ENCODE results near the gene F2RL2. TPM values are rescaled to one million over a fixed set of nuclear protein-coding genes. Genes with fewer than 3 reads are reported as not detected.

Gene F2RL2
- total and polyA plus RNA-seq, 2 donors, result 0.91 to 1.1 TPM

DNA sequence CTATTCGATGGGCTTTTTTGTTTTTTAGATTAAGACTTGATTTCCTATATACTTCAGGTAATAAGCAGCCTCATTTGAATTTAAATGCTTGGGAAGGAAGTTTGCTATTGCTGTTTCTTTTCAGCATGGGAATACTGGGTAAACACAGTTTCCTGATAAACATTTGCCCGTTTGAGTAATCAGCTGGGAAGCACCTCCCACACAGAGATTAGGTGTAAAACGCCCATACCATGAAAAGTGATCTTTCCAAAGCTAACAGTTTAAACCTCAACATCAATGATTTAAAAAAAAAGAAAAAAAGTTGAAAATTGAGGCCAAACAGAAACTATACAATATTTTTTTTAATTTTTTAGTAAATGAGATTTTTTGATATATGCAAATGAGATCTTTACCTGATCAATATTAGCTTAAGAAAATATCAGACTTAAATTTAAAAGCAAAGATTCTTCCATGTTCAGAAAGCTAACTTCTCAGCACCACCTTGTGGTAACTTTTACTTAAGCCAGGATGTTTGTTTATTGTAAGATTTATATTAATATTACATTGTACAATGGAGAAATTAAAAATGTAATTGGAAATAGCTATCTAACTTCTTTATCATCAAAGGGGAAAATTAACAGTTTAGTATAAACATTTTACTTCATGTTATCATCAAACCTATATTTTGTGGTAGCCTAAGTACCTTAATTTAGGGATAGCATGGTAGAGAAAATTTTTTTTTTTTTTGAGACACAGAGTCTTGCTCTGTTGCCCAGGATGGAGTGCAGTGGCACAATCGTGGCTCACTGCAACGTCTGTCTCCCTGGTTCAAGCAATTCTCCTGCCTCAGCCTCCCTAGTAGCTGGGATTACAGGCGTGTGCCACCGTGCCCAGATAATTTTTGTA lies 39.8 kb downstream of the F2RL2 start:
- Histone ChIP-seq H3K9me3 (ENCODE audit: control insufficient read depth in 2 of 2, insufficient read depth in 1 of 2, low read length in 1 of 2) (no peaks in the 10 kb centered on the region), H3K4me1 (ENCODE audit: control insufficient read depth in 2 of 2, insufficient read depth in 2 of 2, low read length in 2 of 2) (peaks cover 0 to 5% of the 10 kb centered on the region in 2 donors), H3K36me3 (ENCODE audit: control insufficient read depth in 2 of 2, insufficient read depth in 2 of 2, low read length in 1 of 2) (no peaks in the 10 kb centered on the region), H3K27ac (ENCODE audit: low read depth in 1 of 2, low read length in 1 of 2) (no peak overlapping the region), H3K27me3 (ENCODE audit: control insufficient read depth in 2 of 2, insufficient read depth in 1 of 2, low read length in 1 of 2) (no peaks in the 10 kb centered on the region), H3K4me3 (ENCODE audit: low read length in 2 of 2) (no peak overlapping the region)
- 79% methylated on average over 7 of the region's 7 CpGs for WGBS
- peak in 1 of 9 donors; percentile 34 for DNase-seq (ENCODE audit: low read depth in 6 of 9, low spot score in 9 of 9)

- peak in 1 of 9 donors; percentile 29 for DNase-seq (ENCODE audit: low read depth in 6 of 9, low spot score in 9 of 9)
- WGBS, result 94% methylated on average over 6 of the region's 6 CpGs
These were observed 40.7 kb downstream of the F2RL2 start for GRCh38 chr5:76582230-76583162.

GRCh38 chr5:76580981-76581380 lies 42.2 kb downstream of the F2RL2 start:
- H3K9me3 ChIP-seq (ENCODE audit: control insufficient read depth in 2 of 2, insufficient read depth in 1 of 2, low read length in 1 of 2), result no peaks in the 10 kb centered on the region
- WGBS, result 99% methylated on average over 3 of the region's 3 CpGs
- no peak overlapping the region for H3K27ac ChIP-seq (ENCODE audit: low read depth in 1 of 2, low read length in 1 of 2)
- no peak for DNase-seq (ENCODE audit: low read depth in 6 of 9, low spot score in 9 of 9)
- H3K4me1 ChIP-seq (ENCODE audit: control insufficient read depth in 2 of 2, insufficient read depth in 2 of 2, low read length in 2 of 2), result peaks cover 0 to 5% of the 10 kb centered on the region in 2 donors
- H3K27me3 ChIP-seq (ENCODE audit: control insufficient read depth in 2 of 2, insufficient read depth in 1 of 2, low read length in 1 of 2), result no peaks in the 10 kb centered on the region
- H3K4me3 ChIP-seq (ENCODE audit: low read length in 2 of 2), result no peak overlapping the region
- H3K36me3 ChIP-seq (ENCODE audit: control insufficient read depth in 2 of 2, insufficient read depth in 2 of 2, low read length in 1 of 2), result no peaks in the 10 kb centered on the region

More at GRCh38 chr5:76582230-76583162, 40.7 kb downstream of the F2RL2 start:
- Histone ChIP-seq H3K9me3 (ENCODE audit: control insufficient read depth in 2 of 2, insufficient read depth in 1 of 2, low read length in 1 of 2) (no peaks in the 10 kb centered on the region), H3K27me3 (ENCODE audit: control insufficient read depth in 2 of 2, insufficient read depth in 1 of 2, low read length in 1 of 2) (no peaks in the 10 kb centered on the region), H3K4me3 (ENCODE audit: low read length in 2 of 2) (no peak overlapping the region), H3K4me1 (ENCODE audit: control insufficient read depth in 2 of 2, insufficient read depth in 2 of 2, low read length in 2 of 2) (peaks cover 0 to 5% of the 10 kb centered on the region in 2 donors), H3K27ac (ENCODE audit: low read depth in 1 of 2, low read length in 1 of 2) (no peak overlapping the region), H3K36me3 (ENCODE audit: control insufficient read depth in 2 of 2, insufficient read depth in 2 of 2, low read length in 1 of 2) (no peaks in the 10 kb centered on the region)

DNA sequence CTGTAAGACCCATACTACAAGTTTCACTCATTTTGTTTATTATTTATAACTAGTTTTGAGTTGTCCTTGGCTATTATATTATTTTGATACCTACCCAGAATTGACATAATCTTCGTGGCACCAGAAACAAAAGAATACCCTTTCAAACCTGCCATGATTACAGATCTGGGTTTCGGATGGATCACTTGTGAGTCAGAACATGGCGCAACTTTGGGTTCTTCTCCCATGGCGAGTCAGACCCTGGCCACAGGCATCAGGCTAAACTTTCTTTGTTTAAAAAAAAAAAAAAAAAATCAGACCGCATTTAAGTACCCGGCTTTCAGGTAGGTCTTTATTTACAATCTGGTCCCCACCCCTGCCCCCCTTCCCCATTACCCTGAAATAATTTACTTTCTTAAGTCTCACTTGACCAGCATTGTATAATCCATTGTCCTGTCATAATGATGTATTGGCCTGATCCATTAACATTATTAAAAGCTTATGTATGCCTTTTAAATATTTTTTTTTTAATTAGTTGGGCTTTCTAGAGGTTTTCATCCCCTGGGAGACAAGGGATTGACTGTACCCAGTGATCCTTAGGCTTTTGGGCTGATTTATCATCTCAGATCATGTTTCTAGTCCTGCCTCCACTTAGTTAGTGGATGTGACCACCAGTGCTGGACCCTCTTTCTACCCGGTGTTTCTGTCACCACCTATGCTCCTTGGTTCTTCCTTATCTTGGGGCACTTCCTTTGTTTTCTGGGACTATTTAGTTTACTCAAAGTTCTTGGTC lies 43.9 kb downstream of the F2RL2 start:
- WGBS, result 91% methylated on average over 7 of the region's 7 CpGs
- no peak overlapping the region for H3K27ac ChIP-seq (ENCODE audit: low read depth in 1 of 2, low read length in 1 of 2)

GRCh38 chr5:76576996-76577395 lies 46.2 kb downstream of the F2RL2 start:
- Histone ChIP-seq H3K9me3 (ENCODE audit: control insufficient read depth in 2 of 2, insufficient read depth in 1 of 2, low read length in 1 of 2) (no peaks in the 10 kb centered on the region), H3K4me1 (ENCODE audit: control insufficient read depth in 2 of 2, insufficient read depth in 2 of 2, low read length in 2 of 2) (no peaks in the 10 kb centered on the region), H3K27me3 (ENCODE audit: control insufficient read depth in 2 of 2, insufficient read depth in 1 of 2, low read length in 1 of 2) (no peaks in the 10 kb centered on the region), H3K4me3 (ENCODE audit: low read length in 2 of 2) (no peak overlapping the region), H3K27ac (ENCODE audit: low read depth in 1 of 2, low read length in 1 of 2) (no peak overlapping the region), H3K36me3 (ENCODE audit: control insufficient read depth in 2 of 2, insufficient read depth in 2 of 2, low read length in 1 of 2) (no peaks in the 10 kb centered on the region)
- 96% methylated on average over 4 of the region's 4 CpGs for WGBS
- DNase-seq (ENCODE audit: low read depth in 6 of 9, low spot score in 9 of 9), result no peak

More for the DNA sequence above, 43.9 kb downstream of the F2RL2 start:
- DNase-seq (ENCODE audit: low read depth in 6 of 9, low spot score in 9 of 9), result no peak
- Histone ChIP-seq H3K36me3 (ENCODE audit: control insufficient read depth in 2 of 2, insufficient read depth in 2 of 2, low read length in 1 of 2) (no peaks in the 10 kb centered on the region), H3K9me3 (ENCODE audit: control insufficient read depth in 2 of 2, insufficient read depth in 1 of 2, low read length in 1 of 2) (no peaks in the 10 kb centered on the region), H3K4me3 (ENCODE audit: low read length in 2 of 2) (no peak overlapping the region), H3K4me1 (ENCODE audit: control insufficient read depth in 2 of 2, insufficient read depth in 2 of 2, low read length in 2 of 2) (peaks cover 0 to 5% of the 10 kb centered on the region in 2 donors), H3K27me3 (ENCODE audit: control insufficient read depth in 2 of 2, insufficient read depth in 1 of 2, low read length in 1 of 2) (no peaks in the 10 kb centered on the region)

- no peak overlapping the region for H3K27ac ChIP-seq (ENCODE audit: low read depth in 1 of 2, low read length in 1 of 2)
- no peak overlapping the region for H3K4me3 ChIP-seq (ENCODE audit: low read length in 2 of 2)
- H3K9me3 ChIP-seq (ENCODE audit: control insufficient read depth in 2 of 2, insufficient read depth in 1 of 2, low read length in 1 of 2), result no peaks in the 10 kb centered on the region
- H3K27me3 ChIP-seq (ENCODE audit: control insufficient read depth in 2 of 2, insufficient read depth in 1 of 2, low read length in 1 of 2), result no peaks in the 10 kb centered on the region
- no peaks in the 10 kb centered on the region for H3K4me1 ChIP-seq (ENCODE audit: control insufficient read depth in 2 of 2, insufficient read depth in 2 of 2, low read length in 2 of 2)
- no peak for DNase-seq (ENCODE audit: low read depth in 6 of 9, low spot score in 9 of 9)
- H3K36me3 ChIP-seq (ENCODE audit: control insufficient read depth in 2 of 2, insufficient read depth in 2 of 2, low read length in 1 of 2), result no peaks in the 10 kb centered on the region
These were observed 46.8 kb downstream of the F2RL2 start for GRCh38 chr5:76576450-76576849.

- no peak for DNase-seq (ENCODE audit: low read depth in 6 of 9, low spot score in 9 of 9)
- Histone ChIP-seq H3K36me3 (ENCODE audit: control insufficient read depth in 2 of 2, insufficient read depth in 2 of 2, low read length in 1 of 2) (no peaks in the 10 kb centered on the region), H3K4me3 (ENCODE audit: low read length in 2 of 2) (no peak overlapping the region), H3K27ac (ENCODE audit: low read depth in 1 of 2, low read length in 1 of 2) (no peak overlapping the region), H3K9me3 (ENCODE audit: control insufficient read depth in 2 of 2, insufficient read depth in 1 of 2, low read length in 1 of 2) (no peaks in the 10 kb centered on the region), H3K4me1 (ENCODE audit: control insufficient read depth in 2 of 2, insufficient read depth in 2 of 2, low read length in 2 of 2) (no peaks in the 10 kb centered on the region), H3K27me3 (ENCODE audit: control insufficient read depth in 2 of 2, insufficient read depth in 1 of 2, low read length in 1 of 2) (no peaks in the 10 kb centered on the region)
These were observed 51.6 kb downstream of the F2RL2 start for GRCh38 chr5:76571559-76571958.

DNA sequence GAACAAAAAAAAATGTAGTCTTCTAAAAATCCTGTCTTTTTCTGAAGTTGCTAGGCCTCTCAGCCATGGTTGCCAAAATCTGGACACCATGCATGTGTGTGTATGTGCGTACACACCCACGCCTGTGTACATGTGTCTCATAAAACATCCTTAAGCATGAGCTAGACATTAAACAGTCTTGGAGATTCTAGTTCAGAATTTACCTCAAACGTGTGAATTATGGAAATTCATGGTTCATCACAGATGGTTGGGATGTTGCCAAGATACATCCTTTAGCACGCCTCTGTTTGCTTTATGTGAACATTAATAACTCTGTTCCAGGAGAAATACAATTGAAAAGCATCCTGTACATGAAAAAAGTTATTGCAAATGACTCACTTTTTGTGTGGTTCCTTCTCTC lies 53.0 kb downstream of the F2RL2 start:
- Histone ChIP-seq H3K4me1 (ENCODE audit: control insufficient read depth in 2 of 2, insufficient read depth in 2 of 2, low read length in 2 of 2) (no peaks in the 10 kb centered on the region), H3K9me3 (ENCODE audit: control insufficient read depth in 2 of 2, insufficient read depth in 1 of 2, low read length in 1 of 2) (no peaks in the 10 kb centered on the region), H3K4me3 (ENCODE audit: low read length in 2 of 2) (no peak overlapping the region), H3K27ac (ENCODE audit: low read depth in 1 of 2, low read length in 1 of 2) (no peak overlapping the region), H3K36me3 (ENCODE audit: control insufficient read depth in 2 of 2, insufficient read depth in 2 of 2, low read length in 1 of 2) (no peaks in the 10 kb centered on the region), H3K27me3 (ENCODE audit: control insufficient read depth in 2 of 2, insufficient read depth in 1 of 2, low read length in 1 of 2) (no peaks in the 10 kb centered on the region)
- no peak for DNase-seq (ENCODE audit: low read depth in 6 of 9, low spot score in 9 of 9)
- 93% methylated on average over 4 of the region's 4 CpGs for WGBS
